Measurements from ENCODE around the gene CADM4. TPM values are rescaled to one million over a fixed set of nuclear protein-coding genes. Genes with fewer than 3 reads are reported as not detected.
"Not testable (repeated sequence)": the region's sequence is repeated elsewhere in the genome, so short reads cannot be mapped to it uniquely, and the experiment has no call there.

CADM4 gene
- total and polyA plus RNA-seq, 8 donors: 5.9 to 11.3 (median 8.7) TPM

GRCh38 chr19:43589678-43590077 is 50.0 kb downstream of the CADM4 start:
- FAIRE-seq (no peak), ATAC-seq (no peak), DNase-seq (no peak)
- Histone ChIP-seq H3K27me3 (no peaks in the 10 kb centered on the region), H3K9me3 (no peaks in the 10 kb centered on the region), H3K27ac (no peak overlapping the region), H3K4me1 (peaks cover 0 to 8% (median 5%) of the 10 kb centered on the region in 3 donors), H3K4me3 (no peak overlapping the region), H3K36me3 (peaks cover 0 to 15% (median 7%) of the 10 kb centered on the region in 3 donors)
- intact Hi-C loops (cut with DNase I): no loop called here
- 81% methylated on average over 6 of the region's 6 CpGs for WGBS, 2 donors
- TF ChIP-seq CTCF (IDR thresholded peaks at IDR 0.05): no peak

GRCh38 chr19:43589277-43589676 is 50.4 kb downstream of the CADM4 start:
- 84 to 90% methylated on average over 5 of the region's 5 CpGs for WGBS, 2 donors
- no peak for DNase-seq

GRCh38 chr19:43587029-43587428 is 52.6 kb downstream of the CADM4 start:
- H3K27ac ChIP-seq; DNase-seq; ATAC-seq; H3K9me3 ChIP-seq; intact Hi-C loops (cut with DNase I); H3K27me3 ChIP-seq; H3K4me3 ChIP-seq; H3K36me3 ChIP-seq; FAIRE-seq; H3K4me1 ChIP-seq: not testable (repeated sequence)
- 94 to 99% methylated on average over 3 of the region's 3 CpGs for WGBS, 2 donors

More at GRCh38 chr19:43589277-43589676, 50.4 kb downstream of the CADM4 start:
- Histone ChIP-seq H3K36me3 (peaks cover 0 to 15% (median 7%) of the 10 kb centered on the region in 3 donors), H3K27me3 (no peaks in the 10 kb centered on the region), H3K27ac (no peak overlapping the region), H3K4me3 (no peak overlapping the region), H3K4me1 (peaks cover under 1 to 8% (median 2%) of the 10 kb centered on the region in 3 donors), H3K9me3 (no peaks in the 10 kb centered on the region)
- FAIRE-seq: no peak
- ATAC-seq: no peak
- no peak for TF ChIP-seq CTCF (IDR thresholded peaks at IDR 0.05)
- intact Hi-C loops (cut with DNase I): no loop called here

GRCh38 chr19:43586346-43586745 is 53.3 kb downstream of the CADM4 start:
- DNase-seq (no peak), ATAC-seq (no peak), FAIRE-seq (no peak)
- 80 to 89% methylated on average over 2 of the region's 2 CpGs for WGBS, 2 donors
- no peak for TF ChIP-seq CTCF (IDR thresholded peaks at IDR 0.05)
- Histone ChIP-seq H3K4me3 (no peak overlapping the region), H3K27me3 (no peaks in the 10 kb centered on the region), H3K36me3 (no peaks in the 10 kb centered on the region), H3K4me1 (peaks cover 0 to 8% (median 6%) of the 10 kb centered on the region in 3 donors), H3K9me3 (no peaks in the 10 kb centered on the region), H3K27ac (no peak overlapping the region)
- intact Hi-C loops (cut with DNase I): no loop called here

GRCh38 chr19:43584484-43584883 is 55.2 kb downstream of the CADM4 start:
- intact Hi-C loops (cut with DNase I): no loop called here
- Histone ChIP-seq H3K36me3 (no peaks in the 10 kb centered on the region), H3K27me3 (no peaks in the 10 kb centered on the region), H3K4me1 (peaks cover 0 to 8% (median 6%) of the 10 kb centered on the region in 3 donors), H3K9me3 (no peaks in the 10 kb centered on the region), H3K4me3 (no peak overlapping the region), H3K27ac (peak overlapping the region in 3 of 4 donors; percentile 34 to 60 (median 52))
- DNase-seq: no peak
- peak; percentile 24 to 70 (median 51) for ATAC-seq
- WGBS, 2 donors: 36 to 52% methylated on average over 1 of the region's 1 CpG
- no peak for TF ChIP-seq CTCF (IDR thresholded peaks at IDR 0.05)
- no peak for FAIRE-seq
